Measurements from ENCODE around the gene MAP2K5. TPM values are rescaled to one million over a fixed set of nuclear protein-coding genes. Genes with fewer than 3 reads are reported as not detected.

Gene MAP2K5
- total RNA-seq, 1 experiment from 2014 or later: 15.0 TPM

DNA sequence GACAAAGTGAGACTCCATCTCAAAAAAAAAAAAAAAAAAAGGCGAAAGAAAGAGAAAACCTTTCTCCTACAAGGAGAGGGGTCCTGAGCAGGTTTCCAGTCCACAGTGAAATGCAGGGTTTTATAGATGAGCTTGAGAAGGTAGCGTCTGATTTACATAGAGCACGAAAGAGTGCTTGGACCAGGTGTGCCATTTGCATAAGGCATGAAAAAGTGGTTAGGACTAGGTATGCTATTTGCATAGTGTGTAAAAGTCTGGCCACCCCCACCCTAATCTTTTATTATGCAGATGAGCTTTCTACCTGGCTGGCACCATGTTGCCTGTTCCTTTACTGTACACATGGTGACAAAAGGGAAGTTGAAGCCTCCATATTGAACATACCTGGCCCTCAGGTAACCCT is 311.0 kb downstream of the MAP2K5 start:
- Histone ChIP-seq H2BK12ac (ENCODE audit: insufficient read length, low read depth, low read length) (no peak overlapping the region), H3K4ac (ENCODE audit: low read depth, low read length) (no peak overlapping the region), H3K27me3 (ENCODE audit: insufficient read depth, low read length) (no peaks in the 10 kb centered on the region), H3K9me3 (ENCODE audit: control insufficient read depth, low read depth, low read length) (no peaks in the 10 kb centered on the region), H4K5ac (ENCODE audit: insufficient read length, low read depth, low read length) (no peak overlapping the region), H3K18ac (ENCODE audit: insufficient read length, low read depth, low read length) (peak overlapping the region; percentile 7), H3T11ph (ENCODE audit: low read length) (no peak overlapping the region), H2BK20ac (ENCODE audit: low read depth, low read length, poor library complexity, severe bottlenecking) (no peak overlapping the region), H4K8ac (replicated peaks; ENCODE audit: insufficient read length, low read depth, low read length) (no peak overlapping the region), H2AFZ (ENCODE audit: low read length) (no peak overlapping the region), H2BK15ac (ENCODE audit: low read depth, low read length) (no peak overlapping the region), H4K91ac (ENCODE audit: insufficient read length, low read depth, low read length) (no peak overlapping the region), H3K27ac (ENCODE audit: insufficient read length, low read depth, low read length) (no peak overlapping the region), H3K23me2 (ENCODE audit: insufficient read length, low read depth, low read length, poor library complexity, severe bottlenecking) (no peaks in the 10 kb centered on the region), H3K4me1 (ENCODE audit: insufficient read depth, low read length) (peaks cover 3% of the 10 kb centered on the region; the same call in 1 of the 2 replicates), H2BK5ac (ENCODE audit: insufficient read length, low read length) (no peak overlapping the region), H4K20me1 (ENCODE audit: control insufficient read depth, insufficient read depth, insufficient read length) (no peaks in the 10 kb centered on the region), H3K4me2 (ENCODE audit: insufficient read depth, insufficient read length, low read length) (peak overlapping the region; percentile 13), H3K14ac (ENCODE audit: insufficient read depth, low read length) (no peak overlapping the region), H2AK5ac (ENCODE audit: insufficient read length, low read length) (no peak overlapping the region), H3K56ac (ENCODE audit: insufficient read length, low read depth, low read length) (no peak overlapping the region), H3K23ac (ENCODE audit: insufficient read length, low read depth, low read length) (no peak overlapping the region), H3K79me1 (ENCODE audit: insufficient read depth, low read depth, low read length, poor library complexity, severe bottlenecking) (no peaks in the 10 kb centered on the region), H3K79me2 (ENCODE audit: insufficient read depth, low read length) (no peaks in the 10 kb centered on the region), H2BK120ac (ENCODE audit: low read depth, low read length, poor library complexity, severe bottlenecking) (no peak overlapping the region), H3K9ac (ENCODE audit: extremely low read depth, insufficient read length, low read length) (no peak overlapping the region)
- peak overlapping the region in 1 of 2 experiments; percentile 21; a peak in 1 of 5 replicates for H3K4me3 Mint-ChIP-seq
- DNase-seq: no peak
- no CpG with 5 or more reads among the region's 3 CpGs for WGBS (ENCODE audit: extremely low coverage, insufficient read length, low lambda C conversion rate)
- H3K9me3 Mint-ChIP-seq: peaks cover 2 to 3% of the 10 kb centered on the region in 2 experiments; a peak in 4 of 5 replicates
- peaks cover 0 to 5% (median 0%) of the 10 kb centered on the region in 3 experiments; a peak in 1 of 7 replicates for H3K36me3 Mint-ChIP-seq (ENCODE audit: insufficient read depth in 1 of 3, low read depth in 3 of 3)
- TF ChIP-seq, protein P1, sequence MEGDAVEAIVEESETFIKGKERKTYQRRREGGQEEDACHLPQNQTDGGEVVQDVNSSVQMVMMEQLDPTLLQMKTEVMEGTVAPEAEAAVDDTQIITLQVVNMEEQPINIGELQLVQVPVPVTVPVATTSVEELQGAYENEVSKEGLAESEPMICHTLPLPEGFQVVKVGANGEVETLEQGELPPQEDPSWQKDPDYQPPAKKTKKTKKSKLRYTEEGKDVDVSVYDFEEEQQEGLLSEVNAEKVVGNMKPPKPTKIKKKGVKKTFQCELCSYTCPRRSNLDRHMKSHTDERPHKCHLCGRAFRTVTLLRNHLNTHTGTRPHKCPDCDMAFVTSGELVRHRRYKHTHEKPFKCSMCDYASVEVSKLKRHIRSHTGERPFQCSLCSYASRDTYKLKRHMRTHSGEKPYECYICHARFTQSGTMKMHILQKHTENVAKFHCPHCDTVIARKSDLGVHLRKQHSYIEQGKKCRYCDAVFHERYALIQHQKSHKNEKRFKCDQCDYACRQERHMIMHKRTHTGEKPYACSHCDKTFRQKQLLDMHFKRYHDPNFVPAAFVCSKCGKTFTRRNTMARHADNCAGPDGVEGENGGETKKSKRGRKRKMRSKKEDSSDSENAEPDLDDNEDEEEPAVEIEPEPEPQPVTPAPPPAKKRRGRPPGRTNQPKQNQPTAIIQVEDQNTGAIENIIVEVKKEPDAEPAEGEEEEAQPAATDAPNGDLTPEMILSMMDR (conservative IDR thresholded peaks at IDR 0.05): no peak
- H3K27ac Mint-ChIP-seq: peak overlapping the region; percentile 17 to 47 (median 46); a peak in 3 of 7 replicates
- peaks cover 52 to 57% of the 10 kb centered on the region in 2 experiments for H3K4me1 Mint-ChIP-seq
- H3K27me3 Mint-ChIP-seq (ENCODE audit: low read depth): no peaks in the 10 kb centered on the region
